Tibial nerve (tissue), 4 donors: Measurements from ENCODE around the gene PHETA2. TPM values are rescaled to one million over a fixed set of nuclear protein-coding genes. Genes with fewer than 3 reads are reported as not detected.
A peak's percentile ranks its signal among the peaks of the same experiment; 100 is the strongest.
"Not testable (repeated sequence)": the region's sequence is repeated elsewhere in the genome, so short reads cannot be mapped to it uniquely, and the experiment has no call there.

ENCODE experiments used
- DNase-seq, 2 donors: peaks; one replicate each; pipeline ENCODE4 v3.0.0-alpha.2; 2019; ENCODE audit warnings: low spot score in 2 of 2
- H3K27ac ChIP-seq, 4 donors: fragments of 200-600 bp; sonication (generic) in 3 of 4; one replicate each; pipeline ENCODE4 v1.5.1; 2017 to 2019; ENCODE audit warnings: mild to moderate bottlenecking in 1 of 4
- H3K27me3 ChIP-seq, 2 donors: fragments of 200-600 bp; sonication (generic) in 1 of 2; one replicate each; pipeline versions ENCODE4 v1.5.1 to v1.6.0; 2017 to 2019
- H3K36me3 ChIP-seq, 3 donors: fragments of 200-600 bp; sonication (generic); one replicate each; pipeline ENCODE4 v1.5.1; 2018 to 2019
- H3K4me1 ChIP-seq, 4 donors: fragments of 200-600 bp; sonication (generic) in 3 of 4; one replicate each; pipeline ENCODE4 v1.5.1; 2017 to 2019
- H3K4me3 ChIP-seq, 4 donors: fragments of 200-600 bp; sonication (generic) in 3 of 4; one replicate each; pipeline ENCODE4 v1.5.1; 2017 to 2019; ENCODE audit warnings: mild to moderate bottlenecking in 1 of 4, moderate library complexity in 1 of 4
- H3K9me3 ChIP-seq, 4 donors: fragments of 200-600 bp; sonication (generic) in 3 of 4; one replicate each; pipeline ENCODE4 v1.5.1; 2017 to 2019
- CTCF ChIP-seq, 5 experiments: fragments of 200-600 bp in 3 of 5; fragments of 450-650 bp in 2 of 5; sonication (generic) in 3 of 5; IDR thresholded peaks; one replicate each; pipeline ENCODE4 v1.5.1; 2016 to 2019; ENCODE audit warnings: antibody characterized with exemption in 5 of 5, mild to moderate bottlenecking in 3 of 5, moderate library complexity in 2 of 5
- EP300 ChIP-seq, 2 donors: sonication (generic); formaldehyde crosslinking; IDR thresholded peaks; one replicate each; pipeline ENCODE4 v1.6.1; 2017; ENCODE audit warnings: antibody characterized with exemption in 2 of 2, mild to moderate bottlenecking in 1 of 2
- POLR2A ChIP-seq, 2 donors: fragments of 450-650 bp; IDR thresholded peaks; one replicate each; pipeline ENCODE4 v1.6.1; 2017; ENCODE audit warnings: antibody characterized with exemption in 2 of 2, mild to moderate bottlenecking in 2 of 2, moderate library complexity in 2 of 2
- WGBS, 2 donors: methylation state at CpG; one replicate each; pipeline ENCODE4 v1.1.5; 2018; 5-methylcytosine and 5-hydroxymethylcytosine counted together
- total RNA-seq, 4 donors: library from RNA; depleted of rRNA; stranded (reverse); fragments of >200 nt; gene quantifications; one replicate each; pipeline ENCODE4 v1.1.0, GENCODE V29; 2016

The PHETA2 gene
- total RNA-seq, 4 donors from 2014 or later: 13.5 to 21.8 (median 16.0) TPM

DNA sequence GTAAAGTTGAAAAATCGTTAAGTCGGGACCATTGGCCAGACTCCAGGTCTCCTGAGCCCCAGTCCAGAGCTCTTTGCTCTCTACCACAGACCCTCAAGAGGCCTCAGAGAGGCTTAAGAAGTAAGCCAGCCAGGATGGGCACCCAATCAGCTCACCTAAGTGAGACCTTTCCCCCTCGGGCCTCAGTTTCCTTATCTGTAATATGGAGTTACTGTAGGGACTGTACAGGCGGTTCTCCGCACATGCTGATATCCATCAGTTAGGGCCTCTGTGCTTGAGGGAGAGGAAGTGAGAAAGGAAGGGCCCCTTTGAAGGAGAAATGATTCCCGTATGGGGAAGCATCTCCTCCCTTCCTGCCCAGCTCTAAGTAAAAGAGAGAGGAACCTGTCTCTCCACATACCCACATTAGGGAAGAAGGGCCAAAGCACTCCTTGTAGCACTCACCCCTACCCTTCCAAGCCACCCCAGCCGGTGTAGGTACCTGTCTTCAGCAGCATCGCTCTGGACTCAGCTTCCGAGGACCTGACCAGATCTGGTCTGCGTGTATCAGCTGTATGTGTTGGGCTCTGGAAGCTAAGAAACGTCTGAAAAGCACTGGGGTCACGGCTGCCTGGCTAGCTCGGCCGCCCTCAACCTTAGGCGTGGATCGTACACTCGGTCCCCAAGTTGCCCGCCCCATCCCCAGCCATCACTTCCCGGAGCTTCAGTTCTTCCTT is 4.1 kb upstream of the PHETA2 start:
- peak overlapping the region; percentile 66 to 95 (median 90) for H3K27ac ChIP-seq
- H3K9me3 ChIP-seq: no peaks in the 10 kb centered on the region

DNA sequence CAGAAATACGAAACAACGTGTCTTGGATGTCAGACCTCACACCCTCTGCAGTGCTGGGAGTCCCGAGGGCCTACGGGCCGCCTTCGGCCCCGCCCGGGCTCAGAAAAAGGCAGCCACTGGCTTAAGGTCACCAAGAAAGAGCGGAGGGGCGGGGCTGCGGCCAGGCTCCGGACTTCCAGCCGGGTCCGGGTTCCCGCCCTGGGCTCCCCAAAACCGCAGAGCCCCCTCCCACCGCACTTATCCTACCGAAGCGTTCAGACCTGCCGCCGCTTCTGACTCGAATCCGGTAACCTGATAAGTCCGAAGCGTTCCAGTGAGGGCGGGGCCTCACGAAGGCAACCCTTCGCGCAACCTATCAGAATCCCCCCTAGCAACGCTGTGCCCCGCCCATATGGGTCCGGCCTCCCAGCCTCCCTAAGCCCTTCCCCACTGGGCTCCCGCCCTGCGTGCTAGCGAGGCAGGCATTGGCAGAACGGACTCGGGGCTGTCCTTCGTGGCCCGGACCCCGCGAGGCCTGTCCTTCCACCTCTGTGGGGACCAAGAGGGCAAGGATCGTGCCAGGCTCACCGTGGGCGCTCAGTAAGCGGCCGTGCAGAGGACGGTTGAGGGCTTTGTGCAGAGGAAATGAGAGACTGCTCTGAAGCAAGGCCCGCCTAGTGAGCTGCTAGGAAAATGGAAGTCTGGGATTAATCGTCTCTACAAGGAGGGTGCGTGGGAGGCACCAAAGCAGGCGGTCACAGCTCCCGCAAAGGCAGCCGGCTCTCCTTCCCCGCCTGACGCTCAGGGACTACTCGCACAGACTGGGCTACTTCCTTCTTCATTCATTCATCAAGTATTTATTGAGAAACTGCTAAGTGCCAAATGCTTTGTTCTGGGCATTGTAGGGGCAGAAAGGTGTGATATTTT is 3.3 kb upstream of the PHETA2 start, which contains the start of gene NAGA:
Gene NAGA, minus strand, starts transcription at position 296 of the 906 bp plus-strand sequence. CDS start 515 bp downstream, outside the sequence.
- H3K4me1 ChIP-seq: peaks cover 0 to 52% (median 31%) of the 10 kb centered on the region in 4 donors
- no peaks in the 10 kb centered on the region for H3K27me3 ChIP-seq
- H3K27ac ChIP-seq: peak within 1 kb of the TSS; percentile 66 to 95 (median 90)
- TF ChIP-seq EP300 (IDR thresholded peaks at IDR 0.05) (peak; percentile 51 to 98), CTCF (IDR thresholded peaks at IDR 0.05) (peak in 2 of 5 experiments; percentile 14 to 27), POLR2A (IDR thresholded peaks at IDR 0.05) (peak; percentile 89 to 93)
- H3K9me3 ChIP-seq: no peaks in the 10 kb centered on the region
- peak; percentile 93 to 94 for DNase-seq
- H3K4me3 ChIP-seq: peak within 1 kb of the TSS; percentile 58 to 82 (median 72)
- 0% methylated on average over 41 to 43 of the region's 56 CpGs for WGBS, 2 donors
- peaks cover 0 to 28% (median 7%) of the 10 kb centered on the region in 3 donors for H3K36me3 ChIP-seq

More for the DNA sequence above, 4.1 kb upstream of the PHETA2 start:
- DNase-seq: no peak
- H3K27me3 ChIP-seq: no peaks in the 10 kb centered on the region
- peaks cover 0 to 44% (median 29%) of the 10 kb centered on the region in 4 donors for H3K4me1 ChIP-seq
- no peak for TF ChIP-seq POLR2A (IDR thresholded peaks at IDR 0.05)
- H3K4me3 ChIP-seq: peak overlapping the region; percentile 58 to 82 (median 72)
- peaks cover 0 to 36% (median 7%) of the 10 kb centered on the region in 3 donors for H3K36me3 ChIP-seq
- 11 to 27% methylated on average over 11 to 19 of the region's 19 CpGs for WGBS, 2 donors

DNA sequence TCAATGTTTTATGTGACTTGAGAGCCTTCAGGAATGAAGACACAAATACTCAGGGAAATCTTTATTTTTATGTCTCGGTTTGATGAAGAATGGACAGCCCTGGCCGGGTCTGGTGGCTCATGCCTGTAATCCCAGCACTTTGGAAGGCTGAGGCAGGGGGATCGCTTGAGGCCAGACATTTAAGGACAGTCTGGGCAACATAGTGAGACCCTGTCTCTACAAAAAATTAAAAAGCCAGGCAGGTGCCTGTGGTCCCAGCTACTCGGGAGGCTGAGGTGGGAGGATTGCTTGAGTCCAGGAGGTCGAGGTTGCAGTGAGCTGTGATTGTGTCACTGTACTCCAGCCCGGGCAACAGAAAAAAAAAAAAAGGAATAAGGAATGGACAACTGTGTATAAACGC is 2.5 kb upstream of the PHETA2 start:
- not testable (repeated sequence) for H3K27me3 ChIP-seq
- peak overlapping the region; percentile 66 to 95 (median 90) for H3K27ac ChIP-seq

GRCh38 chr22:42072606-42073330 is 1.3 kb upstream of the PHETA2 start:
- 79 to 83% methylated on average over 8 of the region's 8 CpGs for WGBS, 2 donors

More for the DNA sequence above, 2.5 kb upstream of the PHETA2 start:
- peaks cover 0 to 52% (median 31%) of the 10 kb centered on the region in 4 donors for H3K4me1 ChIP-seq
- H3K4me3 ChIP-seq: peak overlapping the region in 3 of 4 donors; percentile 70 to 82 (median 75)
- not testable (repeated sequence) for H3K9me3 ChIP-seq, DNase-seq
- peaks cover 0 to 27% (median 5%) of the 10 kb centered on the region in 3 donors for H3K36me3 ChIP-seq
- 55 to 69% methylated on average over 7 of the region's 7 CpGs for WGBS, 2 donors

DNA sequence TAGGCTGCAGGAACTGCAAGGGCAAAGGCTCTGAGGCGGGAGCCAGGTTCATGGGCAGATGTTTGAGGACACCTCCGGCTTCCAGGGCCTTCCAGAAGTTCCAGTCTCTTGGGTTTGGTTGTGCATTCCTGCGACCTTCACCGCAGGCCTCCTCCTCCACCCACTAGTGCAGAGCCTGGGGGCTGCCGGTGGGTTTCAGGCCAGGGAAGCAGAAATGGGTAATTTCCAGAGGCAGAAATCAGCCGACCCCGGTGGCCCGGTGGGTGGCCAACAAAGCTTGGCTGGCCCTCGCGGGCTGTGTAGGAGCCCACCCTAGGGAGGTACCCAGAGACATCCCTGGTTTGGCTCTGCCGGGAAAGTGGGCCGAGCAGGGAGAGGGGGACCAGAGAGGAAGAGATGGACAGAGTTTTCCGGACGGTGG is 417 bp upstream of the PHETA2 start:
- 50 to 58% methylated on average over 10 to 14 of the region's 14 CpGs for WGBS, 2 donors
- Histone ChIP-seq H3K36me3 (peaks cover 0 to 20% (median 0%) of the 10 kb centered on the region in 3 donors), H3K4me1 (peaks cover 0 to 68% (median 37%) of the 10 kb centered on the region in 4 donors), H3K4me3 (peak overlapping the region; percentile 39 to 83 (median 74)), H3K27ac (peak overlapping the region; percentile 75 to 93 (median 92)), H3K27me3 (no peaks in the 10 kb centered on the region), H3K9me3 (no peaks in the 10 kb centered on the region)
- TF ChIP-seq CTCF (IDR thresholded peaks at IDR 0.05) (no peak), EP300 (IDR thresholded peaks at IDR 0.05) (no peak), POLR2A (IDR thresholded peaks at IDR 0.05) (no peak)
- no peak for DNase-seq

More at GRCh38 chr22:42072606-42073330, 1.3 kb upstream of the PHETA2 start:
- DNase-seq: no peak
- Histone ChIP-seq H3K27me3 (no peaks in the 10 kb centered on the region), H3K27ac (peak overlapping the region in 1 of 4 donors; percentile 30), H3K4me3 (no peak overlapping the region), H3K9me3 (no peaks in the 10 kb centered on the region), H3K4me1 (peaks cover 0 to 59% (median 31%) of the 10 kb centered on the region in 4 donors), H3K36me3 (peaks cover 0 to 27% (median 0%) of the 10 kb centered on the region in 3 donors)
- TF ChIP-seq CTCF (IDR thresholded peaks at IDR 0.05) (no peak), EP300 (IDR thresholded peaks at IDR 0.05) (no peak), POLR2A (IDR thresholded peaks at IDR 0.05) (no peak)
